Measurements from ENCODE around the gene NR2E3.
A peak's percentile ranks its signal among the peaks of the same experiment; 100 is the strongest.

The NR2E3 gene

GRCh38 chr15:71810256-71811035, at the start of gene NR2E3:
Gene NR2E3, plus strand, starts transcription at chr15:71810554. Its CDS starts 190 bp downstream, at chr15:71810744.
- no peak for DNase-seq (ENCODE audit: low read depth)
- no peak for TF ChIP-seq CTCF (conservative IDR thresholded peaks at IDR 0.05; ENCODE audit: low read depth, low read length)
- no peak within 1 kb of the TSS for H3K4me3 ChIP-seq (ENCODE audit: low read depth, low read length)

GRCh38 chr15:71760852-71761251, 49.5 kb upstream of the NR2E3 start:
- TF ChIP-seq CTCF (conservative IDR thresholded peaks at IDR 0.05; ENCODE audit: low read depth, low read length): no peak
- DNase-seq (ENCODE audit: low read depth): no peak
- no peak overlapping the region for H3K4me3 ChIP-seq (ENCODE audit: low read depth, low read length)

GRCh38 chr15:71761649-71762048, 48.7 kb upstream of the NR2E3 start:
- TF ChIP-seq CTCF (conservative IDR thresholded peaks at IDR 0.05; ENCODE audit: low read depth, low read length): no peak
- DNase-seq (ENCODE audit: low read depth): peak; percentile 89
- no peak overlapping the region for H3K4me3 ChIP-seq (ENCODE audit: low read depth, low read length)

- no peak overlapping the region for H3K4me3 ChIP-seq (ENCODE audit: low read depth, low read length)
- DNase-seq (ENCODE audit: low read depth): no peak
- no peak for TF ChIP-seq CTCF (conservative IDR thresholded peaks at IDR 0.05; ENCODE audit: low read depth, low read length)
Measured at GRCh38 chr15:71768184-71768583, 42.2 kb upstream of the NR2E3 start.

GRCh38 chr15:71773206-71773859, 37.0 kb upstream of the NR2E3 start:
- no peak for TF ChIP-seq CTCF (conservative IDR thresholded peaks at IDR 0.05; ENCODE audit: low read depth, low read length)

GRCh38 chr15:71775856-71776255, 34.5 kb upstream of the NR2E3 start:
- DNase-seq (ENCODE audit: low read depth): no peak
- H3K4me3 ChIP-seq (ENCODE audit: low read depth, low read length): no peak overlapping the region
- TF ChIP-seq CTCF (conservative IDR thresholded peaks at IDR 0.05; ENCODE audit: low read depth, low read length): no peak

More at GRCh38 chr15:71773206-71773859, 37.0 kb upstream of the NR2E3 start:
- no peak for DNase-seq (ENCODE audit: low read depth)
- no peak overlapping the region for H3K4me3 ChIP-seq (ENCODE audit: low read depth, low read length)

All from choroid plexus epithelial cell (primary cell).